Stimulated activated CD8-positive, alpha-beta memory T cell treated with anti-CD3 and anti-CD28 coated beads, Interleukin-4, amount 100 ng/mL, for 4 hours (primary cell): Measurements from ENCODE around the gene UBE3D.
"Not testable (repeated sequence)": the region's sequence is repeated elsewhere in the genome, so short reads cannot be mapped to it uniquely, and the experiment has no call there.

Experiments used
- DNase-seq, 2 donors: peaks; one replicate each; pipeline ENCODE4 v3.0.0-alpha.2; 2020; ENCODE audit warnings: low read depth in 2 of 2, low spot score in 1 of 2

The UBE3D gene

GRCh38 chr6:82978362-82978945, 87.2 kb downstream of the UBE3D start:
- no peak for DNase-seq

- DNase-seq = no peak
Measured at GRCh38 chr6:82976179-82976578, 89.5 kb downstream of the UBE3D start.

GRCh38 chr6:82971877-82972460, 93.7 kb downstream of the UBE3D start:
- DNase-seq = no peak

- DNase-seq = no peak
Measured at GRCh38 chr6:82970839-82971238, 94.8 kb downstream of the UBE3D start.

- DNase-seq = no peak
Measured at GRCh38 chr6:82968708-82969107, 96.9 kb downstream of the UBE3D start.

GRCh38 chr6:82963191-82963925, 102.3 kb downstream of the UBE3D start:
- DNase-seq = no peak

GRCh38 chr6:82959385-82959941, 106.2 kb downstream of the UBE3D start:
- DNase-seq = no peak

- no peak for DNase-seq
Measured at GRCh38 chr6:82958551-82958950, 107.1 kb downstream of the UBE3D start.

- DNase-seq = no peak
Measured at GRCh38 chr6:82957868-82958245, 107.8 kb downstream of the UBE3D start.

GRCh38 chr6:82957171-82957867, 108.3 kb downstream of the UBE3D start:
- DNase-seq = no peak

GRCh38 chr6:82955841-82956240, 109.8 kb downstream of the UBE3D start:
- no peak for DNase-seq

GRCh38 chr6:82954937-82955577, 110.6 kb downstream of the UBE3D start:
- DNase-seq = no peak

- no peak for DNase-seq
Measured at GRCh38 chr6:82954356-82954755, 111.3 kb downstream of the UBE3D start.

- DNase-seq = no peak
Measured at GRCh38 chr6:82953871-82954270, 111.8 kb downstream of the UBE3D start.

- DNase-seq = no peak
Measured at GRCh38 chr6:82951935-82952334, 113.7 kb downstream of the UBE3D start.

- no peak for DNase-seq
Measured at GRCh38 chr6:82951389-82951788, 114.3 kb downstream of the UBE3D start.

- not testable (repeated sequence) for DNase-seq
Measured at GRCh38 chr6:82930915-82931314, 134.7 kb downstream of the UBE3D start.

GRCh38 chr6:82924799-82925535, 140.7 kb downstream of the UBE3D start:
- DNase-seq = no peak

GRCh38 chr6:82921258-82921657, 144.4 kb downstream of the UBE3D start:
- DNase-seq = no peak

- no peak for DNase-seq
Measured at GRCh38 chr6:82917346-82918064, 148.1 kb downstream of the UBE3D start.
